Lower leg skin (tissue), 3 donors: Measurements from ENCODE around the gene MVB12A.

Experiments
- CTCF ChIP-seq, 3 donors: fragments of 450-650 bp; IDR thresholded peaks; one replicate each; pipeline ENCODE4 v1.5.1; 2016; ENCODE audit warnings: antibody characterized with exemption in 3 of 3, mild to moderate bottlenecking in 3 of 3, moderate library complexity in 2 of 3
- POLR2A ChIP-seq, 2 donors: fragments of 450-650 bp; IDR thresholded peaks; one replicate each; pipeline ENCODE4 v1.6.1; 2016 to 2017; ENCODE audit warnings: antibody characterized with exemption in 2 of 2, mild to moderate bottlenecking in 1 of 2, moderate library complexity in 1 of 2

DNA sequence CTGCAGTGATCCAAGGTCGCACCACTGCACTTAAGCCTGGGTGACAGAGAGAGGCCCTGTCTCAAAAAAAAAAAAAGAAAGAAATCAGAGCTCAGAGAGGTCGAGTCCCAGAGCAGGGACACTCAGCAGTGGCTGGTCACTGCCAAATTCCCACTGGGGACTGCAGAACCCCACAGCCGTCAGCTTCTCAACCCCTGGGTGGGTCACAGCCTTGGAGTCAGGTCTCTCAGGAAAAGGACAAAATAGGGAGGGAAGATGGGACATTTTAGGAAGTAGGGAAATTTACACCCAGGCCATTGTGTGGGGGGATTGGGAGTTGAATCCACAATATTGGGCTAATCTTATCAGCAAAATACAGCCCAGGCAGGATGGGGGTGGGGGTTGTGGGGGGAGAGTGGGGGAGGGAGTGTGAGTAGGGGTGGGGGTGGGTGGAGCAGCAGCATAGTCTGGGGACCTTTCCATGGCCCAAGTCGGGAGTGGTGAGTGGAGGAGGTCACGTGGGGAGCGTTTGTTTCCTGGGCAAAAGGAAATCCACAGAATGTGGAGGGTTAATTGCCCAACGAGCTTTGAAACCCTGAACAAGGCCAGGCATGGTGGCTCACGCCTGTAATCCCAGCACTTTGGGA lies 20.8 kb upstream of the MVB12A start:
- TF ChIP-seq CTCF (IDR thresholded peaks at IDR 0.05) (no peak), POLR2A (IDR thresholded peaks at IDR 0.05) (no peak)
